ENCODE data around the gene SLC9A4. TPM values are rescaled to one million over a fixed set of nuclear protein-coding genes. Genes with fewer than 3 reads are reported as not detected.
A peak's percentile ranks its signal among the peaks of the same experiment; 100 is the strongest.

Gene SLC9A4
- total and polyA plus RNA-seq, 9 of the 15 experiments (the other 6 are each of a cell fraction or from before 2014, with no cell fraction given): 0.04 to 0.15 (median 0.04) TPM; not detected in 5

DNA sequence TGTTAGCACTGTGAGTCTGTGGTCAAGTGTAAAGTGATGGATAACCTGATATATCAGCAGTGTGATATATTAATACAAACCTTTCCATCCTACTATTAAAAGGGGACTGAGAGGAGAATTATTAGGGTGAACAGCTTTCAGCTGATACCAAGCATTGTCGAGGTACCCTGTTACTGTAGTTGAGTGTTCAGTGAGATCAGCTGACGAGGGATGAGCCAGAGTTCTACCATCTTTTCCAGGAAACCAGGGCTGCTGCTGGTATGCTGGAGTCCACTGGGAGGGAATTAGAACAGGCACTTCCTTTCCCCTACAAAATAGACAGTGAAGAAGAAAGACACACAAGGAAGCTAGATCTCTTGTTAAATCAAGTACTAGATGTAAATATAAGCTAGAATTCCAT is 49.7 kb upstream of the SLC9A4 start (continued):
- no peak for TF ChIP-seq ZNF778 (CRISPR knock-in tag; IDR thresholded peaks at IDR 0.05)
- TF ChIP-seq, protein P1, sequence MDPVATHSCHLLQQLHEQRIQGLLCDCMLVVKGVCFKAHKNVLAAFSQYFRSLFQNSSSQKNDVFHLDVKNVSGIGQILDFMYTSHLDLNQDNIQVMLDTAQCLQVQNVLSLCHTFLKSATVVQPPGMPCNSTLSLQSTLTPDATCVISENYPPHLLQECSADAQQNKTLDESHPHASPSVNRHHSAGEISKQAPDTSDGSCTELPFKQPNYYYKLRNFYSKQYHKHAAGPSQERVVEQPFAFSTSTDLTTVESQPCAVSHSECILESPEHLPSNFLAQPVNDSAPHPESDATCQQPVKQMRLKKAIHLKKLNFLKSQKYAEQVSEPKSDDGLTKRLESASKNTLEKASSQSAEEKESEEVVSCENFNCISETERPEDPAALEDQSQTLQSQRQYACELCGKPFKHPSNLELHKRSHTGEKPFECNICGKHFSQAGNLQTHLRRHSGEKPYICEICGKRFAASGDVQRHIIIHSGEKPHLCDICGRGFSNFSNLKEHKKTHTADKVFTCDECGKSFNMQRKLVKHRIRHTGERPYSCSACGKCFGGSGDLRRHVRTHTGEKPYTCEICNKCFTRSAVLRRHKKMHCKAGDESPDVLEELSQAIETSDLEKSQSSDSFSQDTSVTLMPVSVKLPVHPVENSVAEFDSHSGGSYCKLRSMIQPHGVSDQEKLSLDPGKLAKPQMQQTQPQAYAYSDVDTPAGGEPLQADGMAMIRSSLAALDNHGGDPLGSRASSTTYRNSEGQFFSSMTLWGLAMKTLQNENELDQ (CRISPR knock-in tag; IDR thresholded peaks at IDR 0.05; ENCODE audit: borderline replicate concordance): no peak
- TF ChIP-seq ZNF274 (IDR thresholded peaks at IDR 0.05; ENCODE audit: borderline replicate concordance, low read depth, low read length): no peak
- no peak for TF ChIP-seq CEBPG (CRISPR knock-in tag; IDR thresholded peaks at IDR 0.05)
- TF ChIP-seq CEBPG (tag; conservative IDR thresholded peaks at IDR 0.05 in 1 of 2, IDR thresholded peaks at IDR 0.05 in 1 of 2): no peak
- TF ChIP-seq ZNF3 (CRISPR knock-in tag; IDR thresholded peaks at IDR 0.05): no peak
- TF ChIP-seq KLF1 (tag; IDR thresholded peaks at IDR 0.05): no peak
- TF ChIP-seq CSDE1 (IDR thresholded peaks at IDR 0.05): no peak
- TF ChIP-seq ZZZ3 (IDR thresholded peaks at IDR 0.05): no peak
- TF ChIP-seq ZNF431 (CRISPR knock-in tag; IDR thresholded peaks at IDR 0.05): no peak
- no peak for TF ChIP-seq EGR1 (conservative IDR thresholded peaks at IDR 0.05)
- TF ChIP-seq ZBTB1 (CRISPR knock-in tag; IDR thresholded peaks at IDR 0.05; ENCODE audit: borderline replicate concordance, low read depth): no peak
- no peak for TF ChIP-seq ZNF12 (CRISPR knock-in tag; IDR thresholded peaks at IDR 0.05)
- TF ChIP-seq, protein P2, sequence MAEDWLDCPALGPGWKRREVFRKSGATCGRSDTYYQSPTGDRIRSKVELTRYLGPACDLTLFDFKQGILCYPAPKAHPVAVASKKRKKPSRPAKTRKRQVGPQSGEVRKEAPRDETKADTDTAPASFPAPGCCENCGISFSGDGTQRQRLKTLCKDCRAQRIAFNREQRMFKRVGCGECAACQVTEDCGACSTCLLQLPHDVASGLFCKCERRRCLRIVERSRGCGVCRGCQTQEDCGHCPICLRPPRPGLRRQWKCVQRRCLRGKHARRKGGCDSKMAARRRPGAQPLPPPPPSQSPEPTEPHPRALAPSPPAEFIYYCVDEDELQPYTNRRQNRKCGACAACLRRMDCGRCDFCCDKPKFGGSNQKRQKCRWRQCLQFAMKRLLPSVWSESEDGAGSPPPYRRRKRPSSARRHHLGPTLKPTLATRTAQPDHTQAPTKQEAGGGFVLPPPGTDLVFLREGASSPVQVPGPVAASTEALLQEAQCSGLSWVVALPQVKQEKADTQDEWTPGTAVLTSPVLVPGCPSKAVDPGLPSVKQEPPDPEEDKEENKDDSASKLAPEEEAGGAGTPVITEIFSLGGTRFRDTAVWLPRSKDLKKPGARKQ (CRISPR knock-in tag; IDR thresholded peaks at IDR 0.05): 0 out of 2 replicates have a peak, but pooled peaks have one; percentile 13
- no peak for TF ChIP-seq HOXB6 (CRISPR knock-in tag; IDR thresholded peaks at IDR 0.05; ENCODE audit: borderline replicate concordance)
- no peak for TF ChIP-seq SREBF2 (CRISPR knock-in tag; IDR thresholded peaks at IDR 0.05)
- no peak for TF ChIP-seq RFX5 (IDR thresholded peaks at IDR 0.05; ENCODE audit: low read depth, low read length)
- TF ChIP-seq, protein P3, sequence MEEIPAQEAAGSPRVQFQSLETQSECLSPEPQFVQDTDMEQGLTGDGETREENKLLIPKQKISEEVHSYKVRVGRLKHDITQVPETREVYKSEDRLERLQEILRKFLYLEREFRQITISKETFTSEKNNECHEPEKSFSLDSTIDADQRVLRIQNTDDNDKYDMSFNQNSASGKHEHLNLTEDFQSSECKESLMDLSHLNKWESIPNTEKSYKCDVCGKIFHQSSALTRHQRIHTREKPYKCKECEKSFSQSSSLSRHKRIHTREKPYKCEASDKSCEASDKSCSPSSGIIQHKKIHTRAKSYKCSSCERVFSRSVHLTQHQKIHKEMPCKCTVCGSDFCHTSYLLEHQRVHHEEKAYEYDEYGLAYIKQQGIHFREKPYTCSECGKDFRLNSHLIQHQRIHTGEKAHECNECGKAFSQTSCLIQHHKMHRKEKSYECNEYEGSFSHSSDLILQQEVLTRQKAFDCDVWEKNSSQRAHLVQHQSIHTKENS (CRISPR knock-in tag; IDR thresholded peaks at IDR 0.05): no peak
- TF ChIP-seq, protein P4, sequence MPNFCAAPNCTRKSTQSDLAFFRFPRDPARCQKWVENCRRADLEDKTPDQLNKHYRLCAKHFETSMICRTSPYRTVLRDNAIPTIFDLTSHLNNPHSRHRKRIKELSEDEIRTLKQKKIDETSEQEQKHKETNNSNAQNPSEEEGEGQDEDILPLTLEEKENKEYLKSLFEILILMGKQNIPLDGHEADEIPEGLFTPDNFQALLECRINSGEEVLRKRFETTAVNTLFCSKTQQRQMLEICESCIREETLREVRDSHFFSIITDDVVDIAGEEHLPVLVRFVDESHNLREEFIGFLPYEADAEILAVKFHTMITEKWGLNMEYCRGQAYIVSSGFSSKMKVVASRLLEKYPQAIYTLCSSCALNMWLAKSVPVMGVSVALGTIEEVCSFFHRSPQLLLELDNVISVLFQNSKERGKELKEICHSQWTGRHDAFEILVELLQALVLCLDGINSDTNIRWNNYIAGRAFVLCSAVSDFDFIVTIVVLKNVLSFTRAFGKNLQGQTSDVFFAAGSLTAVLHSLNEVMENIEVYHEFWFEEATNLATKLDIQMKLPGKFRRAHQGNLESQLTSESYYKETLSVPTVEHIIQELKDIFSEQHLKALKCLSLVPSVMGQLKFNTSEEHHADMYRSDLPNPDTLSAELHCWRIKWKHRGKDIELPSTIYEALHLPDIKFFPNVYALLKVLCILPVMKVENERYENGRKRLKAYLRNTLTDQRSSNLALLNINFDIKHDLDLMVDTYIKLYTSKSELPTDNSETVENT (CRISPR knock-in tag; IDR thresholded peaks at IDR 0.05): no peak
- no peak for TF ChIP-seq ZNF586 (CRISPR knock-in tag; conservative IDR thresholded peaks at IDR 0.05)
- TF ChIP-seq, protein P5, sequence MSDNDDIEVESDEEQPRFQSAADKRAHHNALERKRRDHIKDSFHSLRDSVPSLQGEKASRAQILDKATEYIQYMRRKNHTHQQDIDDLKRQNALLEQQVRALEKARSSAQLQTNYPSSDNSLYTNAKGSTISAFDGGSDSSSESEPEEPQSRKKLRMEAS (CRISPR knock-in tag; IDR thresholded peaks at IDR 0.05): no peak

Measured in K562 (cell line).